Panc1 (cell line): ENCODE measurements around the gene TEX12.

Experiments used
- CTCF ChIP-seq: fragments of 450-650 bp; IDR thresholded peaks from 2 replicates; pipeline ENCODE4 v1.5.1; 2017; ENCODE audit warnings: mild to moderate bottlenecking
- POLR2AphosphoS5 ChIP-seq: IDR thresholded peaks from 2 replicates; pipeline ENCODE4 v1.6.1; 2012; ENCODE audit warnings: mild to moderate bottlenecking, low read depth, low read length, moderate library complexity
- TCF7L2 ChIP-seq: IDR thresholded peaks from 2 replicates; pipeline ENCODE4 v1.6.1; 2011; ENCODE audit warnings: mild to moderate bottlenecking, low read depth, low read length, inconsistent platforms
- TF ChIP-seq, protein P1 (sequence below), 2 experiments: IDR thresholded peaks; 2 replicates each; pipeline ENCODE4 v1.6.1; 2011 to 2012; ENCODE audit warnings: low read depth in 2 of 2, control low read depth in 1 of 2, low read length in 1 of 2, mild to moderate bottlenecking in 1 of 2, moderate library complexity in 1 of 2; ENCODE audit not compliant: insufficient read depth in 1 of 2

DNA sequence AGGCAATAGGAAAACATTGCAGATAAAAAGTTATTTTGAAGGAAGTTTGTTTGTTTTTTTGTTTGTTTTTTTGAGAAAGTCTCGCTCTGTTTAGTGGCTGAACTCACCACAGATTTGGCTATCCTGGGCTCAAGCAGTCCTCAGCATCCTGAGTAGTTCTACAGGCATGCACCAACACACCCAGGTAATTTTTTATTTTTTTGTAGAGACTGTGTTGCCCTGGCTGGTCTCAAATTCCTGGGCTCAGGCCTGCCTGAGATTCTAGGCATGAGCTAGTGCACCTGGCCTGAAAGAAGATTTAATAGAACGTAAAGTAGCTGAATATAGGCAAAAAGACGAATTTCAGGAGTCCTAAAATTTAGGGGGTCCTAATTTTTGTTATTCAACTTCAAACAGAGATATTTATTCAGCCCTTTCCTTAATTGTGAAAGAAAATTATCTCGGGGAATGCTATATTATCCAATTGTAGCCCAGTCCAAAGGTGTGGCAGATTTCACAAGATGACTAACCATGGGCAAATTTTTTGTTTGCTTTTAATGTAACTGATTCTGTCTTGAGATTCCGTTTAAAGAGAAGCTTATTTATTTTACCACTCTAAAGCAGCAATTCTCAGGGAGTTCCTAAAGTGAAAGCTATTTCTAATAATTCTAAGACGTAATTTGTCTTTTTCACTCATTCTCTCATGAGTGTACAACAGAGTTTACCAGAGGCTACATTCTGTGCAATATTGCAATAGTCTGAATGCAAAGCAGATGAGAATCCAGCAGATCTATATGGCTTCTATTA lies 4.2 kb upstream of the TEX12 start:
- TF ChIP-seq, protein P1, sequence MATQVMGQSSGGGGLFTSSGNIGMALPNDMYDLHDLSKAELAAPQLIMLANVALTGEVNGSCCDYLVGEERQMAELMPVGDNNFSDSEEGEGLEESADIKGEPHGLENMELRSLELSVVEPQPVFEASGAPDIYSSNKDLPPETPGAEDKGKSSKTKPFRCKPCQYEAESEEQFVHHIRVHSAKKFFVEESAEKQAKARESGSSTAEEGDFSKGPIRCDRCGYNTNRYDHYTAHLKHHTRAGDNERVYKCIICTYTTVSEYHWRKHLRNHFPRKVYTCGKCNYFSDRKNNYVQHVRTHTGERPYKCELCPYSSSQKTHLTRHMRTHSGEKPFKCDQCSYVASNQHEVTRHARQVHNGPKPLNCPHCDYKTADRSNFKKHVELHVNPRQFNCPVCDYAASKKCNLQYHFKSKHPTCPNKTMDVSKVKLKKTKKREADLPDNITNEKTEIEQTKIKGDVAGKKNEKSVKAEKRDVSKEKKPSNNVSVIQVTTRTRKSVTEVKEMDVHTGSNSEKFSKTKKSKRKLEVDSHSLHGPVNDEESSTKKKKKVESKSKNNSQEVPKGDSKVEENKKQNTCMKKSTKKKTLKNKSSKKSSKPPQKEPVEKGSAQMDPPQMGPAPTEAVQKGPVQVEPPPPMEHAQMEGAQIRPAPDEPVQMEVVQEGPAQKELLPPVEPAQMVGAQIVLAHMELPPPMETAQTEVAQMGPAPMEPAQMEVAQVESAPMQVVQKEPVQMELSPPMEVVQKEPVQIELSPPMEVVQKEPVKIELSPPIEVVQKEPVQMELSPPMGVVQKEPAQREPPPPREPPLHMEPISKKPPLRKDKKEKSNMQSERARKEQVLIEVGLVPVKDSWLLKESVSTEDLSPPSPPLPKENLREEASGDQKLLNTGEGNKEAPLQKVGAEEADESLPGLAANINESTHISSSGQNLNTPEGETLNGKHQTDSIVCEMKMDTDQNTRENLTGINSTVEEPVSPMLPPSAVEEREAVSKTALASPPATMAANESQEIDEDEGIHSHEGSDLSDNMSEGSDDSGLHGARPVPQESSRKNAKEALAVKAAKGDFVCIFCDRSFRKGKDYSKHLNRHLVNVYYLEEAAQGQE (IDR thresholded peaks at IDR 0.05; ENCODE audit: insufficient read depth in 1 of 2, low read depth in 2 of 2, low read length in 1 of 2): no peak
- TF ChIP-seq CTCF (no peak), POLR2AphosphoS5 (no peak), TCF7L2 (no peak)
